ENCODE measurements around the gene NDUFS2. TPM values are rescaled to one million over a fixed set of nuclear protein-coding genes. Genes with fewer than 3 reads are reported as not detected.

The NDUFS2 gene
- total and polyA plus RNA-seq, 9 of the 15 experiments (the other 6 are each of a cell fraction or from before 2014, with no cell fraction given): 70.0 to 176 (median 141) TPM

DNA sequence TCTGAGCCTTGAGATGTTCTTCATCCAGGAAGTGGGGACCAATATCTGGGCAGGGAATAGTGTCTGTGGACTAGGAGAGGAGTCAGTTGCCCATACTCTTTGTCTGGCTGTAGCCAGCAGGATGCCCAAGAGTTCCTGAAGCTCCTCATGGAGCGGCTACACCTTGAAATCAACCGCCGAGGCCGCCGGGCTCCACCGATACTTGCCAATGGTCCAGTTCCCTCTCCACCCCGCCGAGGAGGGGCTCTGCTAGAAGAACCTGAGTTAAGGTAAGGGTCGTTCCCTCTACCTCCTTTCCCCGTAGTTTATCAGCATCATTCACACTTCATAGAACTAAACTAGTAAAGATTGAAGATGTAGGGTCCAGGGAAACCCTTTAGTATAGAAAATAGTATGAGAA lies 39.4 kb upstream of the NDUFS2 start:
- Histone ChIP-seq H3K4me3 (no peak overlapping the region), H3K9ac (ENCODE audit: insufficient read depth in 1 of 2, low read depth in 2 of 2, low read length in 2 of 2) (peak overlapping the region; percentile 65 to 88; a peak in 3 of 4 replicates), H3K27ac (ENCODE audit: extremely low read depth, low read depth, low read length) (peak overlapping the region; percentile 78; the same call in 2 of the 3 replicates), H3K4me1 (replicated peaks in 1 of 2; ENCODE audit: control insufficient read depth in 2 of 2, insufficient read depth in 2 of 2, low read length in 2 of 2) (peaks cover 68 to 80% of the 10 kb centered on the region in 2 experiments), H3K36me3 (ENCODE audit: control insufficient read depth, insufficient read depth, low read length) (peaks cover 60% of the 10 kb centered on the region), H3K27me3 (ENCODE audit: control insufficient read depth in 2 of 2, insufficient read depth in 2 of 2, low read length in 2 of 2) (no peaks in the 10 kb centered on the region), H3K9me1 (ENCODE audit: control insufficient read depth, insufficient read depth, low read length) (no peaks in the 10 kb centered on the region), H2AFZ (ENCODE audit: low read depth, low read length) (no peak overlapping the region), H4K20me1 (replicated peaks; ENCODE audit: control insufficient read depth, insufficient read depth, low read length) (no peaks in the 10 kb centered on the region), H3K4me2 (ENCODE audit: insufficient read depth, low read length) (peak overlapping the region; percentile 83), H3K79me2 (ENCODE audit: control insufficient read depth, insufficient read depth, low read length) (peaks cover 66% of the 10 kb centered on the region), H3K9me3 (replicated peaks; ENCODE audit: control insufficient read depth, insufficient read depth, low read depth, low read length) (no peaks in the 10 kb centered on the region)
- ATAC-seq (no peak), FAIRE-seq (no peak), DNase-seq (ENCODE audit: extremely low read depth in 1 of 4, low spot score in 3 of 4) (no peak)
- POLR2A ChIA-PET: interaction anchor here (0.6 to 1.7 kb wide), 4 partner anchors 9 to 232 kb away, joined by 3 to 12 read pairs (median 4); partner anchors contain the start of gene UFC1
- intact Hi-C loops (cut with micrococcal nuclease) (no loop called here), in situ Hi-C loops (cut with MboI) (no loop called here)
- CTCF ChIA-PET (ENCODE audit: low intra/inter-chr PET ratio): no interaction called here
- no peak for TF ChIP-seq SETDB1 (IDR thresholded peaks at IDR 0.05; ENCODE audit: low read length)
- BruUV-seq (replicated peaks): no TSS peak
- 91% methylated on average over 10 of the region's 10 CpGs for WGBS (ENCODE audit: insufficient coverage, low coverage, missing lambda C conversion rate)

DNA sequence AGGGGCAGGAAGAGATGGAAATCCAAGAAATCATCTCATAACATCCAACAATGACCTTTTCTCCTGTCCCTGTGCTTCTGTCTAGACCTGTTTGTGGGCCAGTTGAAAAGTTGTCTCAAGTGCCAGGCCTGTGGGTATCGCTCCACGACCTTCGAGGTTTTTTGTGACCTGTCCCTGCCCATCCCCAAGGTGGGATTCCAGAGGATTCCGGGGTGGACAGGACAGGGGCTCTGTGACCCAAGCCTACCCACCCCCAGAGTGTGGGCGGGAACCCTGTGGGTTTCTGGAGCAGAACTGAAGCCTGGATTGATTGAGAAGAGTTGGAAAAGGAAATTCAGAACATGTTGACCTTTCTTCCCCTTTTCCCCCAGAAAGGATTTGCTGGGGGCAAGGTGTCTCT lies 38.4 kb upstream of the NDUFS2 start:
- peaks cover 59% of the 10 kb centered on the region for H3K36me3 ChIP-seq (ENCODE audit: control insufficient read depth, insufficient read depth, low read length)
- H2AFZ ChIP-seq (ENCODE audit: low read depth, low read length): no peak overlapping the region
- in situ Hi-C loops (cut with MboI): no loop called here
- H3K4me1 ChIP-seq (replicated peaks in 1 of 2; ENCODE audit: control insufficient read depth in 2 of 2, insufficient read depth in 2 of 2, low read length in 2 of 2): peaks cover 64 to 87% of the 10 kb centered on the region in 2 experiments
- no peak overlapping the region for H3K4me3 ChIP-seq
- 87% methylated on average over 5 of the region's 5 CpGs for WGBS (ENCODE audit: insufficient coverage, low coverage, missing lambda C conversion rate)
- TF ChIP-seq CSDE1 (IDR thresholded peaks at IDR 0.05) (no peak), ZNF764 (CRISPR knock-in tag; IDR thresholded peaks at IDR 0.05; ENCODE audit: low read depth) (no peak), EGR1 (conservative IDR thresholded peaks at IDR 0.05) (peak; percentile 29; the same call in 1 of the 2 replicates), FIP1L1 (IDR thresholded peaks at IDR 0.05; ENCODE audit: low read depth, low read length, poor library complexity, severe bottlenecking) (no peak), TAF9B (IDR thresholded peaks at IDR 0.05; ENCODE audit: partially characterized antibody) (no peak), MCM7 (IDR thresholded peaks at IDR 0.05) (no peak)
- ATAC-seq (no peak), DNase-seq (ENCODE audit: extremely low read depth in 1 of 4, low spot score in 3 of 4) (no peak), FAIRE-seq (no peak)
- ChIA-PET CTCF (ENCODE audit: low intra/inter-chr PET ratio) (no interaction called here), POLR2A (interaction anchor here (0.6 to 4.3 kb wide), 3 partner anchors 9 to 90 kb away, joined by 3 to 30 read pairs (median 4); partner anchors contain the start of genes B4GALT3 and UFC1)
- peaks cover 73% of the 10 kb centered on the region for H3K79me2 ChIP-seq (ENCODE audit: control insufficient read depth, insufficient read depth, low read length)
- 0 out of 2 replicates have a peak overlapping the region, but pooled peaks have one; percentile 83 for H3K4me2 ChIP-seq (ENCODE audit: insufficient read depth, low read length)
- intact Hi-C loops (cut with micrococcal nuclease): no loop called here
- no TSS peak for BruUV-seq (replicated peaks)
- H3K9ac ChIP-seq (ENCODE audit: insufficient read depth in 1 of 2, low read depth in 2 of 2, low read length in 2 of 2): peak overlapping the region; percentile 65 to 67; a peak in 1 of 4 replicates
- no peaks in the 10 kb centered on the region for H3K27me3 ChIP-seq (ENCODE audit: control insufficient read depth in 2 of 2, insufficient read depth in 2 of 2, low read length in 2 of 2)
- no peaks in the 10 kb centered on the region for H3K9me3 ChIP-seq (replicated peaks; ENCODE audit: control insufficient read depth, insufficient read depth, low read depth, low read length)
- no peak overlapping the region; the same call in 1 of the 3 replicates for H3K27ac ChIP-seq (ENCODE audit: extremely low read depth, low read depth, low read length)
- H3K9me1 ChIP-seq (ENCODE audit: control insufficient read depth, insufficient read depth, low read length): no peaks in the 10 kb centered on the region
- H4K20me1 ChIP-seq (replicated peaks; ENCODE audit: control insufficient read depth, insufficient read depth, low read length): no peaks in the 10 kb centered on the region
